WTC11 (cell line): ENCODE measurements around the gene PUS1. TPM values are rescaled to one million over a fixed set of nuclear protein-coding genes. Genes with fewer than 3 reads are reported as not detected.

ENCODE experiments used
- ATAC-seq: fragments of 200-7000 bp; cut with Tn5 transposase; 2 replicates; pipeline ENCODE4 v1.10.0; 2021; ENCODE audit warnings: mild to moderate bottlenecking, moderate library complexity
- CTCF ChIA-PET: fragments of 300-600 bp; sonication (Branson Sonifier 250); formaldehyde crosslinking; loops from one replicate; lab custom pipeline; 2021; ENCODE audit warnings: antibody characterized with exemption; lab: Charles Lee
- POLR2A ChIA-PET: fragments of 350-600 bp; sonication (Branson Sonifier 250); formaldehyde crosslinking; loops from one replicate; lab custom pipeline; 2021; ENCODE audit warnings: antibody characterized with exemption; lab: Charles Lee
- DNase-seq: peaks from one replicate; pipeline ENCODE4 v3.0.0; 2021; ENCODE audit warnings: low spot score
- H3K27ac Mint-ChIP-seq: 2 replicates; pipeline ENCODE4 v1.8.0; 2021; ENCODE audit warnings: mixed read lengths
- H3K27me3 Mint-ChIP-seq: 2 replicates; pipeline ENCODE4 v1.8.0; 2021; ENCODE audit warnings: low read depth, mild to moderate bottlenecking, moderate library complexity, mixed read lengths
- H3K36me3 Mint-ChIP-seq: 2 replicates; pipeline ENCODE4 v1.8.0; 2021; ENCODE audit warnings: mixed read lengths
- H3K4me1 Mint-ChIP-seq: 2 replicates; pipeline ENCODE4 v1.8.0; 2022; ENCODE audit warnings: mixed read lengths
- H3K4me3 Mint-ChIP-seq: 2 replicates; pipeline ENCODE4 v1.8.0; 2021; ENCODE audit warnings: mild to moderate bottlenecking, moderate library complexity, mixed read lengths
- H3K9me3 Mint-ChIP-seq: 2 replicates; pipeline ENCODE4 v1.8.0; 2021; ENCODE audit warnings: mixed read lengths
- ARID4B ChIP-seq: sonication (generic); formaldehyde crosslinking; IDR thresholded peaks from 2 replicates; pipeline ENCODE4 v1.8.0; 2023; ENCODE audit warnings: missing genetic modification reagents, mild to moderate bottlenecking, borderline replicate concordance
- CREM ChIP-seq: sonication (generic); formaldehyde crosslinking; IDR thresholded peaks from 2 replicates; pipeline ENCODE4 v1.8.1; 2022; ENCODE audit warnings: mild to moderate bottlenecking, missing genetic modification reagents, moderate library complexity
- ELF4 ChIP-seq: sonication (generic); formaldehyde crosslinking; IDR thresholded peaks from 2 replicates; pipeline ENCODE4 v1.8.1; 2022; ENCODE audit warnings: low read depth, mild to moderate bottlenecking, moderate library complexity, missing genetic modification reagents
- FOXJ3 ChIP-seq: sonication (generic); formaldehyde crosslinking; IDR thresholded peaks from 2 replicates; pipeline ENCODE4 v1.9.0; 2021; ENCODE audit warnings: missing genetic modification reagents, mild to moderate bottlenecking, borderline replicate concordance
- FOXK1 ChIP-seq: sonication (generic); formaldehyde crosslinking; IDR thresholded peaks from 2 replicates; pipeline ENCODE4 v1.8.0; 2022; ENCODE audit warnings: mild to moderate bottlenecking, moderate library complexity, missing genetic modification reagents
- GABPB1 ChIP-seq: sonication (generic); formaldehyde crosslinking; IDR thresholded peaks from 2 replicates; pipeline ENCODE4 v1.8.1; 2023; ENCODE audit warnings: mild to moderate bottlenecking, missing genetic modification reagents
- GRHL2 ChIP-seq: fragments of 250-450 bp; sonication (Bioruptor Pico); IDR thresholded peaks from 2 replicates; pipeline ENCODE4 v1.8.0; 2022; ENCODE audit warnings: mild to moderate bottlenecking, moderate library complexity; ENCODE audit not compliant: insufficient replicate concordance, severe bottlenecking
- IRF1 ChIP-seq: sonication (generic); formaldehyde crosslinking; IDR thresholded peaks from 2 replicates; pipeline ENCODE4 v1.8.0; 2023; ENCODE audit warnings: missing genetic modification reagents
- NFATC4 ChIP-seq: fragments of 250-450 bp; sonication (Bioruptor Pico); IDR thresholded peaks from 2 replicates; pipeline ENCODE4 v1.9.0; 2021; ENCODE audit warnings: mild to moderate bottlenecking
- NFE2L1 ChIP-seq: sonication (generic); formaldehyde crosslinking; IDR thresholded peaks from 2 replicates; pipeline ENCODE4 v1.8.1; 2023; ENCODE audit warnings: missing genetic modification reagents
- NR2C2 ChIP-seq: sonication (generic); formaldehyde crosslinking; IDR thresholded peaks from 2 replicates; pipeline ENCODE4 v1.8.0; 2022; ENCODE audit warnings: mild to moderate bottlenecking, missing genetic modification reagents
- NR3C1 ChIP-seq: sonication (generic); formaldehyde crosslinking; conservative IDR thresholded peaks from 2 replicates; pipeline ENCODE4 v1.8.1; 2023; ENCODE audit warnings: low read depth, mild to moderate bottlenecking, missing genetic modification reagents
- RORB ChIP-seq: fragments of 250-450 bp; sonication (Bioruptor Pico); IDR thresholded peaks from 2 replicates; pipeline ENCODE4 v1.9.0; 2021; ENCODE audit warnings: mild to moderate bottlenecking
- ZNF121 ChIP-seq: sonication (generic); formaldehyde crosslinking; IDR thresholded peaks from 2 replicates; pipeline ENCODE4 v1.8.0; 2023; ENCODE audit warnings: missing genetic modification reagents
- ZNF317 ChIP-seq: sonication (generic); formaldehyde crosslinking; IDR thresholded peaks from 2 replicates; pipeline ENCODE4 v1.8.1; 2023; ENCODE audit warnings: low read depth, mild to moderate bottlenecking, moderate library complexity, missing genetic modification reagents, borderline replicate concordance
- ZNF423 ChIP-seq: fragments of 250-450 bp; sonication (Bioruptor Pico); IDR thresholded peaks from 2 replicates; pipeline ENCODE4 v2.1.2; 2022; ENCODE audit warnings: mild to moderate bottlenecking, moderate library complexity
- total RNA-seq: library from RNA; stranded (reverse); gene quantifications from 3 replicates; pipeline ENCODE4 v1.2.3, GENCODE V29; 2021
- TF ChIP-seq, protein P1 (sequence below): fragments of 250-450 bp; sonication (Bioruptor Pico); IDR thresholded peaks from 2 replicates; pipeline ENCODE4 v1.9.0; 2021; ENCODE audit warnings: mild to moderate bottlenecking
- TF ChIP-seq, protein P2 (sequence below): fragments of 250-450 bp; sonication (Bioruptor Pico); conservative IDR thresholded peaks from 2 replicates; pipeline ENCODE4 v1.9.0; 2021; ENCODE audit warnings: mild to moderate bottlenecking
- TF ChIP-seq, protein P3 (sequence below): sonication (generic); formaldehyde crosslinking; IDR thresholded peaks from 2 replicates; pipeline ENCODE4 v1.8.1; 2023; ENCODE audit warnings: mild to moderate bottlenecking, moderate library complexity, missing genetic modification reagents
- TF ChIP-seq, protein P4 (sequence below): fragments of 250-450 bp; sonication (Bioruptor Pico); IDR thresholded peaks from 2 replicates; pipeline ENCODE4 v1.8.0; 2021; ENCODE audit warnings: mild to moderate bottlenecking

PUS1 gene
- total RNA-seq, 1 experiment from 2014 or later, result 97.4 TPM

- Mint-ChIP-seq H3K4me3 (no peak overlapping the region), H3K27me3 (peaks cover 5% of the 10 kb centered on the region), H3K4me1 (peaks cover 4% of the 10 kb centered on the region), H3K36me3 (peaks cover 9% of the 10 kb centered on the region), H3K9me3 (no peaks in the 10 kb centered on the region), H3K27ac (no peak overlapping the region)
- ChIA-PET POLR2A (no interaction called here), CTCF (interaction anchor here (0.5 to 0.7 kb wide), 2 partner anchors 45 to 73 kb away, joined by 3 read pairs; no protein-coding TSS in a partner anchor)
- ATAC-seq, result no peak
- TF ChIP-seq, protein P1, sequence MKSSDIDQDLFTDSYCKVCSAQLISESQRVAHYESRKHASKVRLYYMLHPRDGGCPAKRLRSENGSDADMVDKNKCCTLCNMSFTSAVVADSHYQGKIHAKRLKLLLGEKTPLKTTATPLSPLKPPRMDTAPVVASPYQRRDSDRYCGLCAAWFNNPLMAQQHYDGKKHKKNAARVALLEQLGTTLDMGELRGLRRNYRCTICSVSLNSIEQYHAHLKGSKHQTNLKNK (CRISPR knock-in tag), result no peak
- TF ChIP-seq, protein P2, sequence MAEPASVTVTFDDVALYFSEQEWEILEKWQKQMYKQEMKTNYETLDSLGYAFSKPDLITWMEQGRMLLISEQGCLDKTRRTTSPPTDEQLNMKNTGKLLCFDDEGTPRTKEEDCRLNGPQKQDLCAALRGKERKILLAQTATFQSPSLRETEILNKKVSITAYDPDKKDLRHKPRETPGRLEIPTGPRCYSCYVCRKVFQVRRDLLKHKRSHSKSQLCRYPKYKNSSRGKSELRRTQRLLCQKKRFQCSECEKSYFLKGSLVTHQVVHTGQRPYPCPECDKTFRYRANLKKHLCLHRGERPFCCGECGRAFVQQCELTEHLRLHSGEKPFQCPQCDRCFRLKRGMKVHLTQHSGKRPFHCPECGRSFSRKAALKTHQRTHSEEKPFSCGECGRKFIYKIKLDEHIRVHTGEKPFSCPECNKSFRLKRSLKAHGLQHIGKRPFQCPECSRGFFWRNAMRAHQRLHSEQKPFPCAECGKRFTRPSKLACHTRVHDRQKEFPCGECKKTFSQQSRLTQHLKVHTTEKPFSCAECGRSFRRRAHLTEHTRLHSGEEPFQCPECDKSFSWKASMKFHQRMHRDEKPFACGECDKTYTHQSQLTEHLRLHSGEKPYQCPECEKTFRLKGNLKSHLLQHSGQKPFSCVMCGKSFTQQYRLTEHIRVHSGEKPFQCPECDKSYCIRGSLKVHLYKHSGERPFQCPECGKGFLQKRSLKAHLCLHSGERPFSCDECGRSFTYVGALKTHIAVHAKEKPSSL (CRISPR knock-in tag), result no peak
- TF ChIP-seq GABPB1 (CRISPR knock-in tag) (no peak), ZNF317 (CRISPR knock-in tag) (no peak), FOXJ3 (CRISPR knock-in tag) (no peak), FOXK1 (CRISPR knock-in tag) (no peak), NFATC4 (CRISPR knock-in tag) (no peak), CREM (CRISPR knock-in tag) (no peak), NR3C1 (no peak), RORB (CRISPR knock-in tag) (no peak)
- DNase-seq, result no peak
These were observed 5.8 kb upstream of the PUS1 start for GRCh38 chr12:131923260-131923659.

DNA sequence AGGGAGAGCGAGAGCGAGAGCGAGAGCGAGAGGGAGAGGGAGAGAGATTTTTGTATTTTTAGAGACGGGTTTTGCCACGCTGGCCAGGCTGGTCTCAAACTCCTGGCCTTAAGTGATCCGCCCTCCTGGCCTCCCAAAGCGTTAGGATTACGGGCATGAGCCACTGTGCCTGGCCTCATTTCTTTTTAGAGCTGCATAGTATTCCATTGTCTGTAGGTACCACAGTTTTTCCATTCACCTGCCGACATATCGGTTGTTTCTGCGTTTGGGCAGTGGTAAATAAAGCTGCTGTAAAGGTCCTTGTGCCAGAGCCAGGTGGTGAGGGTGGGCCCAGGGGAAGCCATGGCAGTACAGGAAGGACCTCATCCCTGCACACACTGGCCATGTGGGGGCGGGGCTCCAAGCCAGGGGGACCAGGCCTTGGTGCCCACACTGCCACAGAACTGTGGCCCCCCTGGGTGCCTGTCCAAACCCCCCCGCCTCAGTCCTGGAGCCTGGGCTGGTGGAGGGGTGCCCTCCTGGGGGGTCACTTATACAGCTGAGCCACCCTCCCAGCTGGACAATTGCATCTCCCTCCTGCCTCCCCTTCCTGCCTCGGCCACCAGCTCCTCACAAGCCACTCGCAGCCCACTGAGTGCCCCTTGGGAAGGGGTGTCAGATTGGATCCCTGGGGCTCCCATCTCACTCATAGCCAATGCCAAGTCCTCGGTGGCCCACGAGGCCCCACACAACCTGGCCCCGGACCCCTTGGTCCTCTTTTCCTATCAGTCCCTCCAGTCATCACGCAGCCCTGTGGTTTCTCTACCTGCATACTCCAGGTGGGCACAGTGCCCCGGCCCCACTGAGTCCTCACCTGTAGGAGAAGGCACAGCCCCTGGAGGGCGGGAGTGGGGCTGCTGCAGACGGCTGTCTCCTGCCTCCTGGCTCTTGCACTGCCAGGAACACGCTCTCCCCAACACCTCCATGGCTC is 1.7 kb upstream of the PUS1 start:
- Mint-ChIP-seq H3K27ac (peak overlapping the region; percentile 42; the same call in 1 of the 2 replicates), H3K36me3 (peaks cover 16% of the 10 kb centered on the region), H3K9me3 (no peaks in the 10 kb centered on the region), H3K27me3 (peaks cover 5% of the 10 kb centered on the region), H3K4me3 (peak overlapping the region; percentile 88), H3K4me1 (peaks cover 10% of the 10 kb centered on the region)
- POLR2A ChIA-PET, result interaction anchor here (0.6 to 1.0 kb wide), 3 partner anchors 14 to 31 kb away, joined by 3 to 4 read pairs (median 3); no protein-coding TSS in a partner anchor
- no peak for TF ChIP-seq IRF1 (CRISPR knock-in tag)
- TF ChIP-seq NFE2L1, result no peak
- TF ChIP-seq ELF4 (CRISPR knock-in tag), result no peak
- no peak for TF ChIP-seq ZNF423 (CRISPR knock-in tag)
- TF ChIP-seq ARID4B, result no peak
- TF ChIP-seq, protein P3, sequence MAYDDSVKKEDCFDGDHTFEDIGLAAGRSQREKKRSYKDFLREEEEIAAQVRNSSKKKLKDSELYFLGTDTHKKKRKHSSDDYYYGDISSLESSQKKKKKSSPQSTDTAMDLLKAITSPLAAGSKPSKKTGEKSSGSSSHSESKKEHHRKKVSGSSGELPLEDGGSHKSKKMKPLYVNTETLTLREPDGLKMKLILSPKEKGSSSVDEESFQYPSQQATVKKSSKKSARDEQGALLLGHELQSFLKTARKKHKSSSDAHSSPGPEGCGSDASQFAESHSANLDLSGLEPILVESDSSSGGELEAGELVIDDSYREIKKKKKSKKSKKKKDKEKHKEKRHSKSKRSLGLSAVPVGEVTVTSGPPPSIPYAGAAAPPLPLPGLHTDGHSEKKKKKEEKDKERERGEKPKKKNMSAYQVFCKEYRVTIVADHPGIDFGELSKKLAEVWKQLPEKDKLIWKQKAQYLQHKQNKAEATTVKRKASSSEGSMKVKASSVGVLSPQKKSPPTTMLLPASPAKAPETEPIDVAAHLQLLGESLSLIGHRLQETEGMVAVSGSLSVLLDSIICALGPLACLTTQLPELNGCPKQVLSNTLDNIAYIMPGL, result no peak
- TF ChIP-seq ZNF121 (CRISPR knock-in tag), result no peak
- TF ChIP-seq, protein P4, sequence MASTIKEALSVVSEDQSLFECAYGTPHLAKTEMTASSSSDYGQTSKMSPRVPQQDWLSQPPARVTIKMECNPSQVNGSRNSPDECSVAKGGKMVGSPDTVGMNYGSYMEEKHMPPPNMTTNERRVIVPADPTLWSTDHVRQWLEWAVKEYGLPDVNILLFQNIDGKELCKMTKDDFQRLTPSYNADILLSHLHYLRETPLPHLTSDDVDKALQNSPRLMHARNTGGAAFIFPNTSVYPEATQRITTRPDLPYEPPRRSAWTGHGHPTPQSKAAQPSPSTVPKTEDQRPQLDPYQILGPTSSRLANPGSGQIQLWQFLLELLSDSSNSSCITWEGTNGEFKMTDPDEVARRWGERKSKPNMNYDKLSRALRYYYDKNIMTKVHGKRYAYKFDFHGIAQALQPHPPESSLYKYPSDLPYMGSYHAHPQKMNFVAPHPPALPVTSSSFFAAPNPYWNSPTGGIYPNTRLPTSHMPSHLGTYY (CRISPR knock-in tag), result no peak
- no peak for TF ChIP-seq GRHL2
- no peak for TF ChIP-seq NR3C1
- no peak for TF ChIP-seq NR2C2 (CRISPR knock-in tag)
- ATAC-seq (peak; percentile 8; the same call in 1 of the 2 replicates), DNase-seq (no peak)
- CTCF ChIA-PET, result interaction anchor here (0.6 to 1.4 kb wide), 4 partner anchors 76 to 475 kb away, joined by 4 to 8 read pairs (median 4); no protein-coding TSS in a partner anchor
